GM12878 (cell line): ENCODE data around the gene PHKB.

Experiments
- CTCF ChIP-seq, 3 experiments: IDR thresholded peaks in 2 of 3; conservative IDR thresholded peaks in 1 of 3; 2 replicates each; pipeline ENCODE4 v1.5.1; 2011; ENCODE audit warnings: low read depth in 3 of 3, low read length in 3 of 3, mild to moderate bottlenecking in 3 of 3, control low read depth in 2 of 3, moderate library complexity in 2 of 3, inconsistent platforms in 1 of 3, mixed read lengths in 1 of 3; ENCODE audit not compliant: control insufficient read depth in 2 of 3, insufficient read depth in 1 of 3; ENCODE audit errors: extremely low read depth in 1 of 3
- JUND ChIP-seq: IDR thresholded peaks from 2 replicates; pipeline ENCODE4 v1.6.1; 2012; ENCODE audit warnings: low read depth, mild to moderate bottlenecking, low read length, improper control_type of control experiment, moderate library complexity
- NFYA ChIP-seq: IDR thresholded peaks from 2 replicates; pipeline ENCODE4 v1.6.1; 2011; ENCODE audit warnings: low read depth, mild to moderate bottlenecking, low read length, improper control_type of control experiment, borderline replicate concordance
- POLR2A ChIP-seq: IDR thresholded peaks from 2 replicates; pipeline ENCODE4 v1.6.1; 2011; ENCODE audit warnings: low read depth, mild to moderate bottlenecking, low read length
- ZNF24 ChIP-seq: fragments of 450-650 bp; IDR thresholded peaks from 2 replicates; pipeline ENCODE4 v1.6.1; 2017; ENCODE audit warnings: antibody characterized with exemption, mild to moderate bottlenecking

DNA sequence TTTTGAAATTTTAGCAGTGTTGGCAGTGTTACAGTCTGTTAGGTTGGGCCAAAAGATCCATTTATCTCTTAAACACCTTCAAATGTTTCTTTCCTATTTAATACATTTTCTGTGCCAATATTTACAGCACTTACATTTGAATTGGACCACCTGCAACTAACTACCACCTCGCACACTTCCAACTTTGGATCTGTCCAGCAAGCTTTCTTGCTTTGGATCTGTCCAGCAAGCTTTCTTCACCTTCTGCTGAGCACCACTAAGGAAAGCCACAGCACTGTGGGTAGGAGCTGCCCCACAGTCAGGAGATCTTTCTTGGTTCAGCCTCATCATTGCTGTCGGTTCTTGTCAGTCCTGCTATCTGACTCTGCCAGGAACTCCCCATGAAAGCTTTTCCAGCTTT lies 129.3 kb downstream of the PHKB start:
- TF ChIP-seq CTCF (IDR thresholded peaks at IDR 0.05 in 2 of 3, conservative IDR thresholded peaks at IDR 0.05 in 1 of 3; ENCODE audit: control insufficient read depth in 2 of 3, extremely low read depth in 1 of 3, insufficient read depth in 1 of 3, low read depth in 3 of 3, low read length in 3 of 3) (no peak), ZNF24 (no peak), JUND (no peak), NFYA (no peak), POLR2A (no peak)
